ENCODE data around the gene ITPR2. TPM values are rescaled to one million over a fixed set of nuclear protein-coding genes. Genes with fewer than 3 reads are reported as not detected.
"Not testable (repeated sequence)": the region's sequence is repeated elsewhere in the genome, so short reads cannot be mapped to it uniquely, and the experiment has no call there.

Gene ITPR2
- total RNA-seq, 1 donor from 2014 or later, result 62.4 TPM

- ATAC-seq, result no peak
- DNase-seq (ENCODE audit: low spot score), result no peak
These were observed 344.6 kb downstream of the ITPR2 start for GRCh38 chr12:26488351-26488750.

DNA sequence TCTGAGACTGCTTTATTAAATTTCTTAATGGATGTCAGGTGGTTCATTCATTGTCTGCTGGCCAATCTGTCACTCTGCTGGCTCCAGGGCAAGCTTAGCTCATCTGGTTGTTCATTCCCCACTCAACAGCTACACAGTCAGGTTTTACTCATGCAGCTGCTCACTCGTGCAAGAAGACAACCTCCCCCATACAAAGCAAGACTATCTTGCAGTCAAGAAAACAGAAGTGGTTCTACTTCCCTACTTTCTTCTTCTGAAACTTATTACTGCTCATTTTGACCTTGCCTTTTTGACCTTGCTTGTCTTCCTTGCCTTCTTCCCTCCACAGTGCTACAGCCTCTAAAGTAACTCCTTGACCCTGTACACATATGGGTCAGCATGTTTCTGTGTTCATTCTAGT lies 359.7 kb downstream of the ITPR2 start:
- DNase-seq (ENCODE audit: low spot score) (no peak), ATAC-seq (no peak)

DNA sequence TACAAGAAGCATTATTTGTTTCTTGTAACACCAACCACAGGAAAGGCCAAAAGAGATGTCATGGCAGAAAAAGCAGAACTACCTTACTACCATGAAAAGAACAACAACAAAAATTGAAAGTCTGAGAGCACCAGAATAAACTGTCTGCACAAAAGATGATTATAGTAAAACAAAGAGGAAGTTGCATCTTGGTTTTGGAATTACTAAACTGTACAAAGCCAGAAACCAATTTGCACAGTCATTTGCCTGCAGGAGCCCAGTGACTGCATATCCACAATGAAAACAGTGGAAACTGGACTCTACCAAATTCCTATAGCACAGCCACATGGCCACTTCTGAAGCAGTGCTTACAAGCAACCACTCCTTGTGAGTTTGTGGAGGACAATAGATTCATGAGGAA lies 361.4 kb downstream of the ITPR2 start:
- ATAC-seq, result peak; percentile 26

GRCh38 chr12:26469421-26470180 lies 363.4 kb downstream of the ITPR2 start:
- no peak for ATAC-seq

More for the DNA sequence above, 361.4 kb downstream of the ITPR2 start:
- no peak for DNase-seq (ENCODE audit: low spot score)

GRCh38 chr12:26467351-26467750 lies 365.6 kb downstream of the ITPR2 start:
- no peak for DNase-seq (ENCODE audit: low spot score)
- ATAC-seq, result no peak

More at GRCh38 chr12:26469421-26470180, 363.4 kb downstream of the ITPR2 start:
- DNase-seq (ENCODE audit: low spot score), result no peak

DNA sequence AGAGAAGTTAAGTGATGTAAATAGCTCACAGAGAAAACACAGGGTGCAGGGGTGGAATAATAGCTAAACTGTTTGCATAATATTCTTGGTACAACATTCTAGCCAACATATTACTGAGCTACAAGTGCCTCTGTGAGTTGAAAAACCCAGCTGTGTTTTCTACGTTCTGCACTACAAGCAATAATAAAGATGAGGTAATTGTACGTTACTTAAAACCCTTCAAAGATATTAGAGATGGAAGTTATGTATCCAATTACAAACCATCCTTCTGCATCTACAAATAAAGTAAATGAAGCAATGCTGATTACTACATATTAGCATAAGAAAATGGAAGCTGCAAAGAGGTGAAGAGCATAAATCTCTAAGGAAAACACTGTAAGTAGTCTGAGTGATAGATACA lies 366.3 kb downstream of the ITPR2 start:
- no peak for DNase-seq (ENCODE audit: low spot score)
- ATAC-seq, result no peak

DNA sequence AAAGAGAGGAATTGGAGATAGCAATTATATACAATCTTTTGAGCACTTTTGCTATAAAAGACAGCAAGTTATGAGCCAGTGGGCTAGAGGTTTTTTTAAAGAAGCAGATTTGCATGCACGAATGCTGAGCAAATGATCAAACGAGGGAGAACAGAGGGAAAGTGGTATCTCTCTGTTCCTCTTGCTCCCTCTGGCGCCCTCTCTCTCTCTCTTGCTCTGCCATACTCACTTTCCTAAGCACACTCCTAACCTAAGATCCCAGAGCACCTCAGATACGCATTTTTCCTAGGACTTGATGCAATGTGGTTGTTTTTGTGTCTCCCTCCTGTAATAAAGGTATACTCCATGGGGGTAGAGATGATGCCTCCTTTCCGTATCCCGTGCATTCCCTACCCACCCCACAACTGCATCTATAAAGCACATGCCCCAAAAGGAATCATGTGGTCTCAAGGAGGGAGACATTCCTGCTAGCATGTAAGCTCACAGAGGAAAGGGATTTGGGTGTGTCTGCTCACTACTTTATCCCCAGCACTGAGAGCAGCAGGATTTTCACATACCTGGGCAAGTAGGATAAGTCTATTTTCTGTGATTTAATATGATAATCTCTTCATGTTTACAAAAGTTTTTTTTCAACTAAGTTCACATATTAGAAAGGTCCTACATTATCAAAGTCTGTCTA lies 367.4 kb downstream of the ITPR2 start:
- ATAC-seq (no peak), DNase-seq (ENCODE audit: low spot score) (no peak)

GRCh38 chr12:26461776-26462175 lies 371.2 kb downstream of the ITPR2 start:
- ATAC-seq (no peak), DNase-seq (ENCODE audit: low spot score) (no peak)

DNA sequence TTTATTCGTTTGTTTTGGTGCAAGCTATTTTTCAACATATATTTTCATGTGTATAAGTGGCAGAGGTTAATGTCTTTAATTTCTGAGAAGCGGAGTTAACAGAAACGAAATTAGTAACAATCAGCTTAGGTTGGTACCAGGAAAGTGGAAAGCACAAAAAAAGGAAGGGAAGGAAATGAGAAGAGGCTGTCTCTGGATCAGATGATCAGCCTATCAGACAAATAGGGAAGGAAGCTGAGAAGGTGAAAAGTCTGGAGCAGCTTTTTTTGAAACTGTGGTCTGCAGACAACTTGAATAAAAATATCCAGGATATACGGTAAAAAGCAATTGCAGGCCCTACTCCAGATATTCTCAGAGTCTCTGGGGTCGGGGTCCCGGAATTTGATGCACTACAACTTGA lies 372.6 kb downstream of the ITPR2 start:
- no peak for ATAC-seq
- DNase-seq (ENCODE audit: low spot score), result no peak

GRCh38 chr12:26455936-26456574 lies 376.9 kb downstream of the ITPR2 start:
- no peak for ATAC-seq

DNA sequence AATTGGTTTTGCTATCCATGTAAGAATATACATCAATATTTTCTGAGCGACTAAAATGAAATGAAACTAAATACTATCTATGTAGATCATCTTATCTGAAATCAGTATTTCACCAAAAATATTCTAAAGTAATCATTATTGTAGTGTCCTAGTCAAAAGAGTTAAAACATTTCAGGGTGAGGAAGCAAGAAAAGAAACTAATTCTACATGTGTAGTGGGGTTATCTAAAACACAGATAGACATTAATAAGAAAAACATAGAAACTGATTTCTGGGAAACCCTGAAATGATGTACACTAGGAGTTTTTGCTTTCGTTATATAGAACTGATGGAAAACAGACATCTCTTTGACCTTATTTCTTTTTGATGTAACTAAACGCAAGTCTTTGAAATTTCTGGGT lies 379.7 kb downstream of the ITPR2 start:
- DNase-seq (ENCODE audit: low spot score), result no peak
- no peak for ATAC-seq

More at GRCh38 chr12:26455936-26456574, 376.9 kb downstream of the ITPR2 start:
- DNase-seq (ENCODE audit: low spot score), result no peak

DNA sequence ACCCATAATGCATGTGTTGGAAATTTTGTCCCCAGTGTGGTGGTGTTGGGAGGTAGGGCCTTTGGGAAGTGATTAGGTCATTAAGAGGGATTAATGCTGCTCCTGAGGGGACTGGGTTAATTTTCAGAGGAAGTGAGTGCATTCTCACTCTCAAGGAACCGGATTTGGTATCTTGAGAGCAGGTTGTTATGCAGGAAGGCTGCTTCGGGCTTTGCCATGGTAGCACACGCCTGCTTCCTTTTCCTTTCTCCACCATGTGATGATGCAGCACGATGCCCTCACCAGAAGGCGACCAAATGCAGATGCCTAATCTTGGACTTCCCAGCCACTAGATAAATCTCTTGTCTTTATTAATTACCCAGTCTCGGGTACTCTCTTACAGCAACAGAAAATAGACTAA lies 380.5 kb downstream of the ITPR2 start:
- no peak for ATAC-seq

GRCh38 chr12:26451763-26452162 lies 381.2 kb downstream of the ITPR2 start:
- DNase-seq (ENCODE audit: low spot score) (no peak), ATAC-seq (no peak)

More for the DNA sequence above, 380.5 kb downstream of the ITPR2 start:
- no peak for DNase-seq (ENCODE audit: low spot score)

DNA sequence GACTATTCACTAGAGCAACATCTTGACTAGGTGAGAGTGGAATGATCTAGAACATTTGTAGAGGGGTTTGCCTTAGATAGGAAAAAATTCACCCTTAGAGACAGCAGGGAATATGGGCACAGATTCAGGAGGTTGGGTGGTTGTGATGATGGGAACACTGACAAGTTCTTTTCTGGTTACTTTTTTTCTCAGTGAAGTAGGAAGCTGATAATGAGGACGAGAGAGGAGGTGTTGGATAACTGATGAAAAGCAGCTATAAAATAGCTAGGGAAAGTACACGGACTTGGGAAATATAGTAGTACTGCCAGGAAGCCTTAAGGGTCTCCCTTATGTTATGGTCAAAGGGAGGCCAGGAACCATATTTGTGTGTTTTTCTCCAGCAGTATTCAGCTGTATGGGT lies 387.1 kb downstream of the ITPR2 start:
- no peak for ATAC-seq

GRCh38 chr12:26443309-26443708 lies 389.7 kb downstream of the ITPR2 start:
- DNase-seq (ENCODE audit: low spot score), result no peak
- no peak for ATAC-seq

More for the DNA sequence above, 387.1 kb downstream of the ITPR2 start:
- no peak for DNase-seq (ENCODE audit: low spot score)

- no peak for ATAC-seq
These were observed 391.6 kb downstream of the ITPR2 start for GRCh38 chr12:26441434-26441833.

DNA sequence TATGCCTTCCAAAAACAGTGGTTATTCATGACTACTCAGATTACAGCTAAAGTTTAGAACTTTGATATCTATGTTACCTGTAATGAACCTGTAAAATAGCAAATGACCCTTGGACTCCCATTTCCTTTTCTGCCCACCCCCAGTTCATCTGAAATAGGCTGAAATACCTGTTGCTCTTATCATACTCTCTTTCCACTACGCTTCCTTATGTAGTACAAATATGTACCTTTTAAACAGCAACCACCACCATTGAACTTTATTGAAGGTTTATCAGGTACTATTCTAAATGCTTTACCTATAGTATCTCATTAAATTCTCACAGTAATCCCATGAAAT lies 398.0 kb downstream of the ITPR2 start:
- no peak for DNase-seq (ENCODE audit: low spot score)
- ATAC-seq, result peak; percentile 77

More at GRCh38 chr12:26441434-26441833, 391.6 kb downstream of the ITPR2 start:
- no peak for DNase-seq (ENCODE audit: low spot score)

DNA sequence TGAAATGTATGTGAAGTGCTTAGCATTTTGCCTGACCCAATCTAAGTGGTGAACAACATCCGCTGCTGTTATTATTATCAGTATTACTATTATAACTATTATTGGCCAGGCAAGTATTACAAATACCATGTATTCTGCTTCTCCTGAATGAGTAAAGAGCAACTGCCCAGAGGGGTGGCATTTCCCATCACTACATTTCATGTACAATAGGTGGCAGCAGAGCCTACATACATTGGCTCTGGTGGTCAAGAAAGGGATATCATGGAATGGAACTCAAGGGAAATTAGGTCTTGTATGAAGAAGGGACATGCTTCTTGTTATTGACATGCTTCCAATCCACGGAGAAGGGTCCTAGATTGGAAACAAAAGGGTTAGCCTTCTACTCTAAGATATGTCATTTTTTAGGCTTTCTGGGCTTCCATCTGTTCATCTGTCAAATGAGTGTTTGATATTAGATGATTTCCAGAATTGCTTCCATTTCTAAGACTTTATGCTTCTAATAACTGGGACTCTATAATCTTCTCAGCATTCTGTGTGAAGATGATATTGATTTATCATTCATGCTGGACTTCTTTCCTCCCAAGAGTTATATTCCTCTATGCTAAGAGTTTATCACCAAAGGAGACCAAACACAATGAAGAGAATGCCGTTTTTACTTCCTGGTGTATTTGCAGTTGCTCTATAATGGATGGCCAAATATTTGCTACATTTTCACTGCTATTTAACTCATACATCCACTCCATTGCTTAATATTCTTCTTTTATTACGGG lies 398.5 kb downstream of the ITPR2 start:
- ATAC-seq, result peak; percentile 68
- no peak for DNase-seq (ENCODE audit: low spot score)

- DNase-seq (ENCODE audit: low spot score); ATAC-seq: not testable (repeated sequence)
These were observed 399.3 kb downstream of the ITPR2 start for GRCh38 chr12:26433701-26434100.

DNA sequence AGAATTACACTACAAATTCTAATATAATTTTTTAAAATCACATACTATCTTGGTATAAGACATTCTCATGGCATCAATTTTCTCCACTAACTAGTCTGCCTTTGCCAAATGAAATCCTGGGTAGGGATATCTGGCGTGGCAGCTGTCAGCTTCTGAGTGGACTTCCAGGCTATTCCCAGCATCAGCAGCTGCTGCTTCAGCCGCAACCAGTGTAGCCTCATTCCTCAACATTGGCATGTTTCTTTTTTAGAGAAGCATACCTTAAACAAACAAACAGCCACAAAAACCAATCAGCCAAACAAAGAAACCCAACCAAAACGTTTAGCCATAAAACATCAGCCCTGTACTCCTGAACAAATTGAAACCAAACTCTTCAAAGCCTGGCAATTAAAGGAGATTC lies 401.8 kb downstream of the ITPR2 start:
- DNase-seq (ENCODE audit: low spot score) (no peak), ATAC-seq (no peak)

GRCh38 chr12:26430596-26430995 lies 402.4 kb downstream of the ITPR2 start:
- ATAC-seq; DNase-seq (ENCODE audit: low spot score): not testable (repeated sequence)
